Choroid plexus epithelial cell (primary cell): Measurements from ENCODE around the gene THAP8.
A peak's percentile ranks its signal among the peaks of the same experiment; 100 is the strongest.

Experiments
- DNase-seq: peaks from one replicate; pipeline ENCODE4 v3.0.0-alpha.2; 2010; ENCODE audit warnings: low read depth
- H3K4me3 ChIP-seq: 2 replicates; pipeline ENCODE4 v1.5.1; 2011; ENCODE audit warnings: low read depth, mild to moderate bottlenecking, control low read depth, low read length, moderate library complexity
- TF ChIP-seq, protein P1 (sequence below): conservative IDR thresholded peaks from 2 replicates; pipeline ENCODE4 v1.5.1; 2011; ENCODE audit warnings: low read depth, mild to moderate bottlenecking, control low read depth, inconsistent platforms, low read length, moderate library complexity

The THAP8 gene

DNA sequence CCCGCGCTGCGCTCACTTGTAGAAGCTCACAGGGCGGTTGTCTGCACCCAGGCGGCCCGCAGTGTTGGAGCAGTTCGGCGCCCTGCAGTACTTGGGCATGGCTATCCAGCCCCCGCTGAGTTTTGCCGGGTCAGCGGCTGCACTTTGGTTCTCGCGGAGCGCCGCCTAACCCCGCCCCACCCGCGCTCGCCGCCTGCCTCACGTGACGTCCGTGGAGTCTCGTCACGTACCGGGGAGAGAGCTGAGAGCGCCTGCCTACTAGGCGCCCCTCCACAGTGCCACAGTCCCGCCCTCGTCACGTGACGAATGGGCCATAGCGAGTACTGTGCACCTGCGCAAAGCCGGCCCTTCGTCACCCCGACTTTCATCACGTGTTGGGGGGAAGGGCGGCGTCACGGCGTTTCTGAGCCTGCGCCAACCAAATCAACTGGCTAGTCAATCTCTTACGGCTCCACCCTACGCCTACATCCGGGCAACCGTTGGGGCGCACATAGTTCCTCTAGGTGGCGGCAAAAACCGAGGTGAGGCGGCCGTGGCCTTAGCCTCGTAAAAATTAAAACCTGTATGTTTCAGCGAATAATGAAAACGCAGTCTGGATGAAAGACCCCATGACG, at the start of gene THAP8:
Gene THAP8 (minus strand): TSS at position 167 of the 614 bp plus-strand sequence. CDS start 68 bp downstream, at position 99.
- H3K4me3 ChIP-seq, result peak within 1 kb of the TSS; percentile 74
- TF ChIP-seq, protein P1, sequence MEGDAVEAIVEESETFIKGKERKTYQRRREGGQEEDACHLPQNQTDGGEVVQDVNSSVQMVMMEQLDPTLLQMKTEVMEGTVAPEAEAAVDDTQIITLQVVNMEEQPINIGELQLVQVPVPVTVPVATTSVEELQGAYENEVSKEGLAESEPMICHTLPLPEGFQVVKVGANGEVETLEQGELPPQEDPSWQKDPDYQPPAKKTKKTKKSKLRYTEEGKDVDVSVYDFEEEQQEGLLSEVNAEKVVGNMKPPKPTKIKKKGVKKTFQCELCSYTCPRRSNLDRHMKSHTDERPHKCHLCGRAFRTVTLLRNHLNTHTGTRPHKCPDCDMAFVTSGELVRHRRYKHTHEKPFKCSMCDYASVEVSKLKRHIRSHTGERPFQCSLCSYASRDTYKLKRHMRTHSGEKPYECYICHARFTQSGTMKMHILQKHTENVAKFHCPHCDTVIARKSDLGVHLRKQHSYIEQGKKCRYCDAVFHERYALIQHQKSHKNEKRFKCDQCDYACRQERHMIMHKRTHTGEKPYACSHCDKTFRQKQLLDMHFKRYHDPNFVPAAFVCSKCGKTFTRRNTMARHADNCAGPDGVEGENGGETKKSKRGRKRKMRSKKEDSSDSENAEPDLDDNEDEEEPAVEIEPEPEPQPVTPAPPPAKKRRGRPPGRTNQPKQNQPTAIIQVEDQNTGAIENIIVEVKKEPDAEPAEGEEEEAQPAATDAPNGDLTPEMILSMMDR, result peak; percentile 69
- DNase-seq, result peak; percentile 100

DNA sequence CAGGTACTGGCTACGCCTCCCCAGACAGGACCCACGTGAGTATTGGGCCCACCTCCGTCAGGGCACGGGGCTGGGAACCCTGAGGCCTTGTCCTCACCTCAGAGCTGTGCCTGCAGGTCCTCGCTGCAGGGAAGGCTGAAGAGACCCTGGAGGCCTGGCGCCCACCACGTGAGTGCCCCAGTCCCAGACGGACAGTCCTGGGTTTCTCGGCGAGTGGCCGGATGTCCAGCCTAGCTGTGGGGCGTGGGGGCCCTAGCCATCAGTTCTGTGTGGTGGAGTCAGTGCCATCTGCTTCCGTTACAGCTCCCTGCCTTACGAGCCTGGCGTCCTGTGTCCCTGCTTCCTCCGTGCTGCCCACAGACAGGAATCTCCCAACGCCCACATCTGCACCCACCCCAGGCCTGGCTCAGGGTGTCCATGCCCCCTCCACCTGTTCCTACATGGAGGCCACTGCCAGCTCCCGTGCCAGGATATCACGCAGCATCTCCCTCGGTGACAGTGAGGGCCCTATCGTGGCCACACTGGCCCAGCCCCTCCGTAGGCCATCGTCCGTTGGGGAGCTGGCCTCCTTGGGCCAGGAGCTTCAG, 49.0 kb upstream of the THAP8 start:
- no peak overlapping the region for H3K4me3 ChIP-seq
- no peak for DNase-seq
- TF ChIP-seq, protein P1, result no peak

DNA sequence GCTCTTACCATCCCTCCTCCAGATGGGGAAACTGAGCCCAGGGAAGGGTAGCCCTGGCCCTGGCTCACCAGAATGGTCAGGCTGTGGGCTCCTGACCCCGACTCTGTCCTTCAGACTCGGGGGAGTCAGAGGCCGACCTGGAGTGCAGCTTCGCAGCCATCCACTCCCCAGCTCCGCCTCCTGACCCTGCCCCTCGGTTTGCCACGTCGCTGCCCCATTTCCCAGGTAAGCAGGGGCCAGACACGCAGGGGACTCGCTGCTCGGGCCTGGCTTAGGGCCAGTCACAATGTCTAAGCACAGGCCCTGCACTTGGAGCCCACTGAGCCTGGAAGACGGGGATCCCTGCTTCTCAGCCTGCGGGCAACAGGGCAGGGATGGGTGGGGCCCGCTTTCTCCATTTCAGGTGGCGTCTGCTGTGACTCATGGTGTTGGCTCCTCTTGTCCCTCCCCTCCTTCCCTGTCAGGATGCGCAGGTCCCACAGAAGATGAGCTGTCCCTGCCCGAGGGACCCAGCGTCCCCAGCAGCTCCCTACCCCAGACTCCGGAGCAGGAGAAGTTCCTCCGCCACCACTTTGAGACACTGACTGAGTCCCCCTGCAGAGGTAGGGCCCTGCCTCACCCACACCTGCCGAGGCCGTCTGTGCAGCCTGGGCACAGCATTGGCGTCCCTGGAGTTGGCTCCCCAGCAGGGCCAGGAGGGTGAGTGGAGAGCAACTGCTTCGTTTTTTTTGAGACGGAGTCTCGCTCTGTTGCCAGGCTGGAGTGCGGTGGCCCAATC, 47.7 kb upstream of the THAP8 start:
- no peak for DNase-seq
- TF ChIP-seq, protein P1, result no peak
- no peak overlapping the region for H3K4me3 ChIP-seq

GRCh38 chr19:36100476-36100875, 46.4 kb upstream of the THAP8 start:
- no peak overlapping the region for H3K4me3 ChIP-seq
- TF ChIP-seq, protein P1, result no peak
- no peak for DNase-seq

DNA sequence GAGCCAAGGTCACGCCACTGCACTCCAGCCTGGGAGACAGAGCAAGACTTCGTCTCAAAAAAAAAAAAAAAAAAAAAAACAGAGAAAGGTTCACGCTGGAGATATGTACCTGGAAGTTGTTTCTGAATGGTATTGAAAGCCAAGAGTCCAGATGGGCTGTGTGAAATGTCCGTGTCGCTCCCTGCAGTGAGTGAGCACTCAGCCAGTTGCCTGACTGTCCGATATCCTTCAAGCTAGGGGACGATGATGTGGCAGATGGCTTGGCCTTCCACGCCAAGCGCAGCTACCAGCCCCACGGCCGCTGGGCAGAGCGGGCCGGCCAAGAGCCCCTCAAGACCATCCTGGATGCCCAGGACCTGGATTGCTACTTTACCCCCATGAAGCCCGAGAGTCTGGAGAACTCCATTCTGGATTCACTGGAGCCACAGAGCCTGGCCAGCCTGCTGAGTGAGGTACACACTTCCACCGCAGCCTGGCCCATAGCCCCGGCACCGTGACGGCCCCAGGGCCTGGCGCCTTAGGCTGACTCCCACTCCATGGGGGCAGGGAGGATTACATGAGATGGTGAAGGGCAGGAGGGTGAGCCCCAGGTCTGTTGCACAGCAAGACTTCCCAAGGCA, 45.2 kb upstream of the THAP8 start:
- no peak for DNase-seq
- TF ChIP-seq, protein P1, result no peak
- H3K4me3 ChIP-seq, result no peak overlapping the region

DNA sequence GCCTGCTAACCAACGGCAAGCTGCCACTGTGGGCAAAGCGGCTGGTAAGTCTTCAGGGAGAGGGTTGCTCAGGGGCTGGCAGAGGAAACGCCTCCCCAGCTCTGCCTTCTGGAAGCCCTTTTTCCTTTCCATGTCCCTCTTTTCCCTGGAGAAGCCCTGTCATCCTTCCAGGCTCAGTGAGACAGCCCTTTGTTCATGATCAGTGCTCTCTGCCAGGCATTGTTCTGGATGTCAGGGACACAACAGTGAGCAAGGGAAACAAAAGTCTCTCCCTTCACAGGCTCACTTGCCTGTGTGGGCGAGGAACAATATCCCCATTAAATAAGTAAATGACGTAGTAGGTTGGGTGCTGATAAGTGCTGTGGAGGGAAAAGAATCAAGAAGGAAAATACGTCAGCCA, 43.0 kb upstream of the THAP8 start:
- no peak overlapping the region for H3K4me3 ChIP-seq

More for the DNA sequence above, 43.0 kb upstream of the THAP8 start:
- no peak for DNase-seq
- TF ChIP-seq, protein P1, result no peak
